Measurements from ENCODE around the gene ARHGEF38.

DNA sequence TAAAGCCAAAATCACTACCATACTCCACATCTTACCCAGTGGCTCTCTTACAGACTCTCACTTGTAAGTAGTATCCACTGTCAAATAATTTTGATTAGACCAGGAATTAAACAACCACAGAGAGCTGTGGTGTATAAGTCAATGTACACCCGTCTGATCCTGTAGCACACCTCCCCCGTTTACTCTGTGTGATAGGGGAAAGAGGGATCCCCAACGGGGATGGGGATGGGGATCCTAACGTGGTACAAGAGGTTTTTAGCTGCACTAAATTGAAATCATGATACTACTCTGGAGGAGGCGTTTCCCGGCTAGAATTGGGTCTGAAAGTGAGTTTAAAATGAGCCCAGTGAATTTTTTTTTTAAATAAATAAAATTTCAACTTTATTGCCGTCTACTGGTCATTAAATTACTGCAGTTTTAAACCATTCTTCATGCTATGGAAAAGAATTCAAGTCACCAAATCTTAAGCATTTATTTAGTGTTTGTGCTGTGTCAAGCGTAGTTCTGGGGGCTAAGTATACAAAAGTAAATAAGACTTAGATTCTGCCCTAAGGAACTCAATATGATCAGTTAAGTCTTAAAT is 79.5 kb downstream of the ARHGEF38 start:
- TF ChIP-seq, protein P1, sequence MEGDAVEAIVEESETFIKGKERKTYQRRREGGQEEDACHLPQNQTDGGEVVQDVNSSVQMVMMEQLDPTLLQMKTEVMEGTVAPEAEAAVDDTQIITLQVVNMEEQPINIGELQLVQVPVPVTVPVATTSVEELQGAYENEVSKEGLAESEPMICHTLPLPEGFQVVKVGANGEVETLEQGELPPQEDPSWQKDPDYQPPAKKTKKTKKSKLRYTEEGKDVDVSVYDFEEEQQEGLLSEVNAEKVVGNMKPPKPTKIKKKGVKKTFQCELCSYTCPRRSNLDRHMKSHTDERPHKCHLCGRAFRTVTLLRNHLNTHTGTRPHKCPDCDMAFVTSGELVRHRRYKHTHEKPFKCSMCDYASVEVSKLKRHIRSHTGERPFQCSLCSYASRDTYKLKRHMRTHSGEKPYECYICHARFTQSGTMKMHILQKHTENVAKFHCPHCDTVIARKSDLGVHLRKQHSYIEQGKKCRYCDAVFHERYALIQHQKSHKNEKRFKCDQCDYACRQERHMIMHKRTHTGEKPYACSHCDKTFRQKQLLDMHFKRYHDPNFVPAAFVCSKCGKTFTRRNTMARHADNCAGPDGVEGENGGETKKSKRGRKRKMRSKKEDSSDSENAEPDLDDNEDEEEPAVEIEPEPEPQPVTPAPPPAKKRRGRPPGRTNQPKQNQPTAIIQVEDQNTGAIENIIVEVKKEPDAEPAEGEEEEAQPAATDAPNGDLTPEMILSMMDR (conservative IDR thresholded peaks at IDR 0.05): no peak
- no peak for TF ChIP-seq EZH2 (IDR thresholded peaks at IDR 0.05; ENCODE audit: low read depth)
